Urothelium cell line (cell line): Measurements from ENCODE around the gene KIRREL3.

Experiments
- DNase-seq: peaks from one replicate; pipeline ENCODE4 v3.0.0; 2011; ENCODE audit warnings: low spot score, mixed read lengths
- FAIRE-seq: peaks from 2 replicates; lab custom pipeline; 2011; peaks lifted over from hg19 to GRCh38; lab: Jason Lieb, UNC

Gene KIRREL3

DNA sequence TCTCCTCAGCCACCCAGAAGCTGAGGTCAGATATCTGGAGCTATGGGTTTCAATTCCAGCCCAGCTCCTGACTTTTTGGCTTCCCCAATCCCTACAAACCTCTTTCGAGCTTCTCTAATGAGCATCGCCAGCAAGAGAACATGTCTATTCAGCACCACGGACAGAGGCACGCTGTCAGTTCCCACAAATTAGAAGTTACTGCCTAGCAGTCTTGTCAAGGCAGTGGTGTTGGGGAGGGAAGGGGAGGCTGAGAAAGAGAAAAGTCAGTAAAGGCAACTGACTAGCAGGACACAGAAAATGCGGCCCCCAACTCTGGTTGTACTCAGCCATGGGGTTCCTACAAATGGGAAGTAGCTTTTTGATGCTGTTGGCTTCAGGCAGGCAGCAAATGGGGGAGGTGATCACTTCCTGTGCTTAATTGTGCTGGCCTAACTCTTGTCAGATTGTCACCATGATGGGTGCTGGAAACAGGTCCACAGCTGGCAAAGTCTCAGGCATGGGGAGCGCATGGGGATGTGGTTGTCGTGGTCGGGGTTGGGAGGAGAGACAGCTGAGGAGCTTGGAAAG is 439.2 kb downstream of the KIRREL3 start:
- no peak for FAIRE-seq
- DNase-seq, result peak; percentile 35

DNA sequence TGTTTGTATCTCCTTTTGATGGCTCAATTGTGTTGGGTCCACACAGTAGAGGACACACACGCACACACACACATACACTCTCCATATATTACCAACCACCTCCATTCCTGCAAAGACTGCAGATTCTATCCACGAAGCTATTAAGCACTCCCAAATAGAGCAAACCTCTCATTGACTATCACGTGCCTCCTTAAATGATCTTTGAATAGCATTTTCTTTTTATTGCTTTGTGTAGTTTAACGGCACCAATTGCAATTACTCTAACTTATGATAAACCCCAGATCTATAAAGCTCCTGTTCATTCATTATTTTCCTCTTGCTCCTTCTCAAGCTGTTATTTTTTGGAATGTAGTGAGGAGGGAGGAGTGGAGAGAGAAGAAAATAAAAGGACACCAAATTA is 440.3 kb downstream of the KIRREL3 start:
- no peak for FAIRE-seq
- no peak for DNase-seq

DNA sequence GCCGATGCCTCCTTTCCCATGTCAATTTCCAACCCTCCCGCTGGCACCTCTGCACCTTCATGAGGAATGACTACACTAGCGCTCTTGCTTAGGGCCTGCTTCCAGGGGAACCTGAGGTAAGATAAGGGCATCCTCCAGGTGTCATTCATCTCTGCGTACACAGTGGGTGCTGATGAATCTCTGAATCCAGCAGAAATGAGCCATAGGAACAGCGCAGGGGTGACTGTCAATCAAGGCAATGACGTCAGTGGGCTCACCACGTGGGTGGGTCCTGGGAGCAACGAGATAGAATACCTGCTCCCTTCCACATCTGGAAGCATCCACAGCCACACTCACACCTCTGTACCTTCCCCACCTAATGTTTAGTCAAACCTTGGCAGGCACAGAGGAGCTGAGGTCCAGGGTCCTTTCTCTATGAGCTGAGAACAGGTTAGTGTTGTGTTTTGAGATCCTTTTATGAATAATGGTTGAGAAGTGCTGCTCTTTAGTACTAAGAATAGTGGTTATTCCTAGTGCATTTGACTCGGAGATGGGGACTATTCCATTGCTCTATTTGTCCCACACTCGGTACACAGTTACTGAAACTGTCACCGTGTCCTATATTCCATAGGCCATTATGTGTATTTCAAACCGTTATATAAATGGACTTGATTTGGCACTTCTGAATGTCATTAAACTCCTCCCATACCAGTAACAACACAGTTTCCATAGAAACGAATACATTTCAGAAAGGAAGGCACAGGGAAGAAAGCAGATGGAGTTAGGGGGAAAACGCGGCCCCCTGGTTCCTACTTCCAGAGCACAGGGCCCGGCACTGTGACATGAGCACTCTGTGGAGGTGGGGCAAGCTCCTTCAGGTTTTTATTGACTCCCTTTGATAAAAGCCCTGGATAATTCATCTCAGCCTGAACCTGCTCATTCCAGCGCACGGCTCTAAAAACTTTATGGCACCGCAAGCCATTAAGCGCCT is 451.7 kb downstream of the KIRREL3 start:
- no peak for DNase-seq
- no peak for FAIRE-seq

DNA sequence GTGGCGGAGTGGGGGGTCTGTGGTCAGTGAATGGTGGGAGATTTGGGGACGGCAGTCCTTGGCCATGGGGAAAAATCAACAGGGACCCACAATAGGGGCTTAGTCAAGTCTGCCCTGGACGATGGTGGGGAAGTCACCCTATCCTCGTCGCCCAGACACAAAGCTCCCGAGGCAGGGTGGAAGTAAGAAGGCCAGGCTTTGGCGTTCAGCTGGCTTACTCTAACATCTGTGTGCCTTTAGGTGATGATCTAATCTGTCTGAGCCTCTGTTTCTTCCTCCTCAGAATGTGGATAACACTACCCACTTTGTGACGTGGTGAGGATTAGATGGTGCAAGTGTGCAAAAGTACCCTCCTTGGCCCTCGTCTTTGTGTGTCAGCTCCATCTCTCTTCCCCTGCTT is 452.9 kb downstream of the KIRREL3 start:
- FAIRE-seq, result no peak
- no peak for DNase-seq

GRCh38 chr11:126547161-126547560 is 453.4 kb downstream of the KIRREL3 start:
- FAIRE-seq, result no peak
- peak; percentile 33 for DNase-seq

DNA sequence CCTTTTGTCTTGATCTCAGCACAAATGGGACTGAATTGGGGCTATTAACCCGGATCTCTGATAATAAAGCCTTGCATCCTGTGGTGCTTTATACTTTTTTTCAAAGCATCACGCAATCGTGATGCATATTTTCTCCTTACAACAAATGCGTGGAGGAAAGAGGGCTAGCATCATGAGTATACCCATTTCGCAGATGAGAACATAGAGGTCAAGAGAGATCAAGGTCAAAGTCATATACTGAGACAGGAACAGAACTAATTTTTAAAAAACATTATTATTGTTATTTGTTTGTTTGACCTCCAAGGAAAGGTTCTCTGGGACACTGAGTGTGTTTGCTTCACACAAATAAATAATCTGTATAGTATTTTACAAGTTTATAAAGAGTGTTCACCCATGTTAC is 453.9 kb downstream of the KIRREL3 start:
- no peak for FAIRE-seq

DNA sequence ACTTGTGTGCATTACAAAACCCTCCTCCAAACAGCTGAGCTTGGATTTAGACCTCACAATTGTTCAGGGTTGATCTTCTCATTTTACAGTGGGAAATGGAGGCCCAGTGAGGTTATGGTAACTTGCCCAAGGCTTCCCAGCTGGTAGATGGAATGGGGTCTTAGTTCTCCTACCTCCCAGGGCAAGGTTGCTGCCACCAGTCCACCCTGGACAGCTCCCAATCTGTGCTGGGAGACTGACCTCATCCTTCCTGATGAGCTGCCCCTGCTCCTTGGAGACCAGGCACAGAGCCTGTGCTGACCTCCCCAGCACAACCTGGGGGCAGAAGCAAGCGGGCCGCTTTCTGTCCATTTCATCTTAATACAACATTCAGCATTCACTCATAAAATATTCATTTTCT is 454.4 kb downstream of the KIRREL3 start:
- DNase-seq, result peak; percentile 11

More for the DNA sequence above, 453.9 kb downstream of the KIRREL3 start:
- DNase-seq, result no peak

GRCh38 chr11:126545057-126545555 is 455.5 kb downstream of the KIRREL3 start:
- FAIRE-seq, result no peak
- no peak for DNase-seq

More for the DNA sequence above, 454.4 kb downstream of the KIRREL3 start:
- no peak for FAIRE-seq

- FAIRE-seq (no peak), DNase-seq (peak; percentile 23)
Observed at GRCh38 chr11:126544108-126545056, 456.2 kb downstream of the KIRREL3 start.

- FAIRE-seq (no peak), DNase-seq (no peak)
Observed at GRCh38 chr11:126543691-126544090, 456.9 kb downstream of the KIRREL3 start.

DNA sequence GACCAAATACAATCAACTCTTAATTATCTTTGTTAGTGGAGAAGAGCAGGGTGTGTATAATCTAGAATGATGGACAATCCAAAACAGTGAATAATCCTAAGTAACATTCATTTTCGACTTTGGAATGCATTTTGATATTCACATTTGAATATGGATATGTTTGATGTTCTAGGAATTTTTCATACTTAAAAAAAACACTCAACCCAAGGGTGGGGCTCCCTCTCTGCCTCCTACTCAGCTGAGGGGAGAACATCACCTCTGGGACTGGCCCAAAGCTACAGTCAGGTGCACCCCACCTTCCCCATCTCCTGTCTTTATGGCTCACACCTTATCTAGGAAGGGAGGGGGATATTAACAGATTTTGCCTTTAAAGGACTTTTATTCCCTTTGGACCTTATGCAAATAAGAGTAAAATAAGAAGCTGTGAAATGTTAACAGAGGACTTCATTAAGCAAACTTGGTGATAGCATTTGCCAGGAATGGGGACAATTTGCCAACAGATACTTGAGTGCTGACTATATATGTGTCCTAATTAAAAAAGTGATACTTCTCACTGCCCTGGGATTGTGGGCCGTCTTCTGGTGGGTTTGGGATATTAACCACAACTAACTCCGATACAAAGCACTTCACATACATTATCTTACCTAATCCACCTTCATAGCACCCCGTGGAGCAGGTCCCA is 458.1 kb downstream of the KIRREL3 start:
- no peak for DNase-seq
- FAIRE-seq, result no peak

- DNase-seq, result no peak
- no peak for FAIRE-seq
Observed at GRCh38 chr11:126538071-126538470, 462.5 kb downstream of the KIRREL3 start.

GRCh38 chr11:126537492-126537891 is 463.1 kb downstream of the KIRREL3 start:
- no peak for DNase-seq
- no peak for FAIRE-seq

GRCh38 chr11:126534141-126534805 is 466.3 kb downstream of the KIRREL3 start:
- no peak for FAIRE-seq
- DNase-seq, result no peak

- FAIRE-seq, result no peak
Observed at GRCh38 chr11:126533560-126533959, 467.0 kb downstream of the KIRREL3 start.

DNA sequence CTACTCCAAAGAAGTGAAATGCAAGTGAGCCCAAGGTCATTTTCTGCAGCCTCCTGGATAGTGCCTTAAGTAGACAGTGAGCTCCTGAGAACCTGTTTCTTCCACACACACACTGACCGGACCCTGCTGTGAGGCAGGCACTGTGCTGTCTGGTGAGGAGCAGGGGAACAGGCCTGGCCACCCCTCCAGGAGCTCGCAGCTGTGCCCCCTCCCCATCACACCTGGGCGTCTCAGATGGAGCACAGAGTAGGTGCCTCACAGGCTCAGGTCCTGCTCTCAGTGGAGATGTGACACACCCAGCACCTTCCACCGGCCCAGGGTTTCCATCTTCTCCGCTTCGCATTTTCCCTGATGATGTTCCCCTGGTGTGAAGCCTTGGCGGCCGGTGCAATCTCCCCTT is 470.2 kb downstream of the KIRREL3 start:
- DNase-seq, result no peak
- FAIRE-seq, result no peak

More at GRCh38 chr11:126533560-126533959, 467.0 kb downstream of the KIRREL3 start:
- DNase-seq, result no peak

DNA sequence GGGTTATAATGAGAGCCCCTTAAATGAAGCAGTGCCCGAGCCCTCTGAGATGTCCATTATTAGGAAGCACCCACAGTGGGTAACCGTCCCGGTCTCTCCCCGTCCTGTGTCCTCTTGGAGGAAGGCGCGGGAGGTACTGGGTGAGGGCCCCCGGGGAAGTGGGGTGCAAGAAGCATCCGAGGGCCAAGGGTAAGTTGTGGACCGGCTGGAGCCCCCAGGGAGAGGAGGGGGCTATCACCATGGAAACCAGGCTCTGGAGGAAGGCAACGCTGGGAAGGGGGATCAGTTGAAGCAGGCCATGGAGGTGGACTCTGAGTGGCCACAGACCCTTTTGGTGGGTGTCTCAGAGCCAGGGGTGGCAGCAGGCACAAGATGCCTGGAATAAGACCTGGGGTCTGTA is 471.5 kb downstream of the KIRREL3 start:
- FAIRE-seq, result no peak
- DNase-seq, result no peak

DNA sequence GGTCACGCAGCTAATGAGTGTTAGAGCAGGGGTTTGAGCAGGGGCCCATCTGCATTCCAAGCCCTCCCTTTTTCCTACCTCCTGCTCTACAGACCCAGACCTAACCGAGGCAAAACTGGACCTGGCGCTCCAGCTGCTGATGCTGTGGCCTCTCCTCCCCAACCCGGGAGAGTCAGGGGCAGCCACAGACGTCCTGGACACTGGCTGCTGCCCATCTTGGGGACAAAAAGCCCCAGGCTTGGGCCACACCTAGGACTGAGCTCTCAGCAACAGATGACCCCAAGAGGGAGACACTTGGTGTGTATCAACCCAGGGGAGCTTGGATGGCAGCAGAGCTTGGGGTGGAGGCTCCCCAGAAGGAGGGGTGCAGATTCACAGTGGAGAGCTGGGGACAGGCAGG is 472.5 kb downstream of the KIRREL3 start:
- FAIRE-seq, result no peak

GRCh38 chr11:126527651-126528050 is 472.9 kb downstream of the KIRREL3 start:
- no peak for DNase-seq
- FAIRE-seq, result no peak

More for the DNA sequence above, 472.5 kb downstream of the KIRREL3 start:
- no peak for DNase-seq

GRCh38 chr11:126526471-126526870 is 474.1 kb downstream of the KIRREL3 start:
- no peak for DNase-seq
- no peak for FAIRE-seq
